Measurements from ENCODE around the gene CP.

DNA sequence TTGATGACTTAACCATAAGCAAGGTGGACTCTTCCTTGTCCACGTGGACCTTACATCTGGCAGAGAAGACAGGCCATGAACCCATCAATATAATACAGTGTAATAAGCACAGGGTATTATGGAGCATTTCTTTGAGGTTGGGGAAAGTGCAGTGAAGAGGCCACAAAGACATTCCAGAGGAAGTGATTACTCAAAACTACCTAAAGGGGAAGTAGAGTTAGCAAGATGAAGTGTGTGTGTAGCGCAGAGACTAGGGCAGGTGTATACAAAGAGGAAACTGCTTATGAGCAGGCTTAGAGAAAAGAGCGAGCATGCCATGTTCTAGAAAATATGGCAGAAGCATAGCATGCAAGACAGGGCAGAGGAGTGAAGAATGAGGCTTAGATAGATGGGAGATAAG is 17.9 kb downstream of the CP start:
- TF ChIP-seq CTCF (IDR thresholded peaks at IDR 0.05): no peak
- no peak for TF ChIP-seq POLR2A (IDR thresholded peaks at IDR 0.05)

Measured in thyroid gland (tissue), 4 donors.